ENCODE data around the gene XPNPEP2. TPM values are rescaled to one million over a fixed set of nuclear protein-coding genes. Genes with fewer than 3 reads are reported as not detected.

Gene XPNPEP2
- total RNA-seq, 1 experiment from 2014 or later, result not detected

DNA sequence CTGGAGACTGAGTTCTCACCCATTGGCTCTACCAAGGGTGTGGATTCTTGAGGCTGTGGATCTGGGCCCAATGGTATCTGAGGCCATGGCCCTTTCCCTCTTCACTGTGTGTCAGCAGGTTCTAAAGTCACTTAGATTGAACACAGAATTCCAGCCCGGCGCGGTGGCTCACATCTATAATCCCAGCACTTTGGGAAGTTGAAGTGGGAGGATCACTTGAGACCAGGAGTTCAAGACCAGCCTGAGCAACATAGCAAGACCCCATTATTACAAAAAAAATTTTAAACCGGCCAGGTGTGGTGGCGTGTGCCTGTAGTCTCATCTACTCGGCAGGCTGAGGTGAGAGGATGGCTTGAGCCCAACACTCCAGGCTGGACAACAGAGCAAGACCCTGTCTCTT lies 18.0 kb upstream of the XPNPEP2 start:
- ChIA-PET CTCF (no interaction called here), POLR2A (no interaction called here)
- H3K4me1 ChIP-seq (ENCODE audit: control insufficient read depth, insufficient read depth, low read length), result no peaks in the 10 kb centered on the region
- DNase-seq (ENCODE audit: low read depth, low spot score) (no peak), ATAC-seq (no peak)
- intact Hi-C loops (cut with micrococcal nuclease; ENCODE audit: unreplicated experiment) (no loop called here), in situ Hi-C loops (cut with HindIII; ENCODE audit: low pct_unique_long_range_greater_than_20kb, low sequenced_read_pairs) (no loop called here)
- H3K4me3 ChIP-seq (ENCODE audit: low read depth in 2 of 2, low read length in 2 of 2), result no peak overlapping the region
- BruUV-seq (replicated peaks), result no TSS peak
- no peak overlapping the region for H3K27ac ChIP-seq (ENCODE audit: low read length)
- no peaks in the 10 kb centered on the region for H3K9me3 ChIP-seq (ENCODE audit: control insufficient read depth, insufficient read depth, low read depth, low read length)
- TF ChIP-seq TCF7L2 (IDR thresholded peaks at IDR 0.05; ENCODE audit: low read depth, low read length), result no peak
- TF ChIP-seq POLR2AphosphoS5 (IDR thresholded peaks at IDR 0.05; ENCODE audit: low read depth, low read length), result no peak
- TF ChIP-seq, protein P1, sequence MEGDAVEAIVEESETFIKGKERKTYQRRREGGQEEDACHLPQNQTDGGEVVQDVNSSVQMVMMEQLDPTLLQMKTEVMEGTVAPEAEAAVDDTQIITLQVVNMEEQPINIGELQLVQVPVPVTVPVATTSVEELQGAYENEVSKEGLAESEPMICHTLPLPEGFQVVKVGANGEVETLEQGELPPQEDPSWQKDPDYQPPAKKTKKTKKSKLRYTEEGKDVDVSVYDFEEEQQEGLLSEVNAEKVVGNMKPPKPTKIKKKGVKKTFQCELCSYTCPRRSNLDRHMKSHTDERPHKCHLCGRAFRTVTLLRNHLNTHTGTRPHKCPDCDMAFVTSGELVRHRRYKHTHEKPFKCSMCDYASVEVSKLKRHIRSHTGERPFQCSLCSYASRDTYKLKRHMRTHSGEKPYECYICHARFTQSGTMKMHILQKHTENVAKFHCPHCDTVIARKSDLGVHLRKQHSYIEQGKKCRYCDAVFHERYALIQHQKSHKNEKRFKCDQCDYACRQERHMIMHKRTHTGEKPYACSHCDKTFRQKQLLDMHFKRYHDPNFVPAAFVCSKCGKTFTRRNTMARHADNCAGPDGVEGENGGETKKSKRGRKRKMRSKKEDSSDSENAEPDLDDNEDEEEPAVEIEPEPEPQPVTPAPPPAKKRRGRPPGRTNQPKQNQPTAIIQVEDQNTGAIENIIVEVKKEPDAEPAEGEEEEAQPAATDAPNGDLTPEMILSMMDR (IDR thresholded peaks at IDR 0.05), result no peak
- TF ChIP-seq SIN3A (IDR thresholded peaks at IDR 0.05; ENCODE audit: borderline replicate concordance, insufficient read depth, low read depth, low read length), result no peak
- TF ChIP-seq, protein P2, sequence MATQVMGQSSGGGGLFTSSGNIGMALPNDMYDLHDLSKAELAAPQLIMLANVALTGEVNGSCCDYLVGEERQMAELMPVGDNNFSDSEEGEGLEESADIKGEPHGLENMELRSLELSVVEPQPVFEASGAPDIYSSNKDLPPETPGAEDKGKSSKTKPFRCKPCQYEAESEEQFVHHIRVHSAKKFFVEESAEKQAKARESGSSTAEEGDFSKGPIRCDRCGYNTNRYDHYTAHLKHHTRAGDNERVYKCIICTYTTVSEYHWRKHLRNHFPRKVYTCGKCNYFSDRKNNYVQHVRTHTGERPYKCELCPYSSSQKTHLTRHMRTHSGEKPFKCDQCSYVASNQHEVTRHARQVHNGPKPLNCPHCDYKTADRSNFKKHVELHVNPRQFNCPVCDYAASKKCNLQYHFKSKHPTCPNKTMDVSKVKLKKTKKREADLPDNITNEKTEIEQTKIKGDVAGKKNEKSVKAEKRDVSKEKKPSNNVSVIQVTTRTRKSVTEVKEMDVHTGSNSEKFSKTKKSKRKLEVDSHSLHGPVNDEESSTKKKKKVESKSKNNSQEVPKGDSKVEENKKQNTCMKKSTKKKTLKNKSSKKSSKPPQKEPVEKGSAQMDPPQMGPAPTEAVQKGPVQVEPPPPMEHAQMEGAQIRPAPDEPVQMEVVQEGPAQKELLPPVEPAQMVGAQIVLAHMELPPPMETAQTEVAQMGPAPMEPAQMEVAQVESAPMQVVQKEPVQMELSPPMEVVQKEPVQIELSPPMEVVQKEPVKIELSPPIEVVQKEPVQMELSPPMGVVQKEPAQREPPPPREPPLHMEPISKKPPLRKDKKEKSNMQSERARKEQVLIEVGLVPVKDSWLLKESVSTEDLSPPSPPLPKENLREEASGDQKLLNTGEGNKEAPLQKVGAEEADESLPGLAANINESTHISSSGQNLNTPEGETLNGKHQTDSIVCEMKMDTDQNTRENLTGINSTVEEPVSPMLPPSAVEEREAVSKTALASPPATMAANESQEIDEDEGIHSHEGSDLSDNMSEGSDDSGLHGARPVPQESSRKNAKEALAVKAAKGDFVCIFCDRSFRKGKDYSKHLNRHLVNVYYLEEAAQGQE (IDR thresholded peaks at IDR 0.05; ENCODE audit: insufficient read depth in 1 of 2, low read depth in 2 of 2, low read length in 1 of 2), result no peak
- no peaks in the 10 kb centered on the region for H3K27me3 ChIP-seq (ENCODE audit: control insufficient read depth, insufficient read depth, low read length)
- no peaks in the 10 kb centered on the region for H3K36me3 ChIP-seq (ENCODE audit: control insufficient read depth, insufficient read depth, low read length)

DNA sequence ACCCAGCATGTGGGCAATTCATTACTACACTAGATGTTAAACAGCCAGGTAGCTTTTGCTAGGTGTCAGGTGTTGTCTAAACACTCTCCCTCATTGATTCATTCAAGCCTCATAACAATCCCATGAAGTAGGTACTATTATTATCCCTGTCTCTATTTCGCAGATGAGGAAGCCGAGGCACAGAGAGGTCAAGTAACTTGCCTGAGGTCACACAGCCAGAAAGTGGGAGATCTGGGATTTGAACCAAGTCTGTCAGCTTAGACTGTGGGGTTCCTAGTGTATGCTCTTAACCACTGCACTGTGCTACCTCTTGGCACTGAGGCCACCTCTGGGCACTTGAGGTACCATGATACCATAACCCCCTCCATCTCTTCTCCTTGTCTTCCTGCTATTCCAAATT lies 17.4 kb upstream of the XPNPEP2 start:
- no peaks in the 10 kb centered on the region for H3K36me3 ChIP-seq (ENCODE audit: control insufficient read depth, insufficient read depth, low read length)
- ChIA-PET CTCF (no interaction called here), POLR2A (no interaction called here)
- BruUV-seq (replicated peaks), result no TSS peak
- TF ChIP-seq, protein P1 (IDR thresholded peaks at IDR 0.05), result no peak
- TF ChIP-seq SIN3A (IDR thresholded peaks at IDR 0.05; ENCODE audit: borderline replicate concordance, insufficient read depth, low read depth, low read length) (no peak), POLR2AphosphoS5 (IDR thresholded peaks at IDR 0.05; ENCODE audit: low read depth, low read length) (no peak), TCF7L2 (IDR thresholded peaks at IDR 0.05; ENCODE audit: low read depth, low read length) (no peak)
- TF ChIP-seq, protein P2 (IDR thresholded peaks at IDR 0.05; ENCODE audit: insufficient read depth in 1 of 2, low read depth in 2 of 2, low read length in 1 of 2), result no peak
- DNase-seq (ENCODE audit: low read depth, low spot score) (no peak), ATAC-seq (no peak)
- H3K27me3 ChIP-seq (ENCODE audit: control insufficient read depth, insufficient read depth, low read length), result no peaks in the 10 kb centered on the region
- H3K4me1 ChIP-seq (ENCODE audit: control insufficient read depth, insufficient read depth, low read length), result no peaks in the 10 kb centered on the region
- no peak overlapping the region for H3K4me3 ChIP-seq (ENCODE audit: low read depth in 2 of 2, low read length in 2 of 2)
- in situ Hi-C loops (cut with HindIII; ENCODE audit: low pct_unique_long_range_greater_than_20kb, low sequenced_read_pairs) (no loop called here), intact Hi-C loops (cut with micrococcal nuclease; ENCODE audit: unreplicated experiment) (no loop called here)
- H3K9me3 ChIP-seq (ENCODE audit: control insufficient read depth, insufficient read depth, low read depth, low read length), result no peaks in the 10 kb centered on the region
- no peak overlapping the region for H3K27ac ChIP-seq (ENCODE audit: low read length)
